ENCODE results near the gene FANCL. TPM values are rescaled to one million over a fixed set of nuclear protein-coding genes. Genes with fewer than 3 reads are reported as not detected.
"Not testable (repeated sequence)": the region's sequence is repeated elsewhere in the genome, so short reads cannot be mapped to it uniquely, and the experiment has no call there.

The FANCL gene
- total RNA-seq, 1 donor from 2014 or later, result 21.4 TPM

DNA sequence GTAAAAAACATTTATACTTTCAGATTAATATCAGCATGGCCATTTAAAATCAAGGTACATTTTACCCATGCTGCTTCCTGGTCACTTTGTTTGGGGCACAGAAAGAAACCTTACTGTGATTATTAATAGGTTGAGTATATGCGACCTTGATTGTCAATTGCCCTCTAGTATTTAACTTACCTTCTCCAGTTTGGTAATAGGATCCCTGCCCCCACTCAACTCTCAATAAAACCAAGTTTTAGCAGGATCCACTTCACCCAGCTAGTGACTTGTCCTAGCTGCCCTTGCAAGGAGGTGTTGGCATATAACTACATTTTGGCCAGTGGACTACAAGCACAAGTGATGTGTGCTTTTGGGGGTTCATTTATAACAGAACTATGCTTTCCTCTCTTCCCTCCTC, 34.3 kb downstream of the FANCL start:
- DNase-seq (ENCODE audit: low spot score), result no peak

DNA sequence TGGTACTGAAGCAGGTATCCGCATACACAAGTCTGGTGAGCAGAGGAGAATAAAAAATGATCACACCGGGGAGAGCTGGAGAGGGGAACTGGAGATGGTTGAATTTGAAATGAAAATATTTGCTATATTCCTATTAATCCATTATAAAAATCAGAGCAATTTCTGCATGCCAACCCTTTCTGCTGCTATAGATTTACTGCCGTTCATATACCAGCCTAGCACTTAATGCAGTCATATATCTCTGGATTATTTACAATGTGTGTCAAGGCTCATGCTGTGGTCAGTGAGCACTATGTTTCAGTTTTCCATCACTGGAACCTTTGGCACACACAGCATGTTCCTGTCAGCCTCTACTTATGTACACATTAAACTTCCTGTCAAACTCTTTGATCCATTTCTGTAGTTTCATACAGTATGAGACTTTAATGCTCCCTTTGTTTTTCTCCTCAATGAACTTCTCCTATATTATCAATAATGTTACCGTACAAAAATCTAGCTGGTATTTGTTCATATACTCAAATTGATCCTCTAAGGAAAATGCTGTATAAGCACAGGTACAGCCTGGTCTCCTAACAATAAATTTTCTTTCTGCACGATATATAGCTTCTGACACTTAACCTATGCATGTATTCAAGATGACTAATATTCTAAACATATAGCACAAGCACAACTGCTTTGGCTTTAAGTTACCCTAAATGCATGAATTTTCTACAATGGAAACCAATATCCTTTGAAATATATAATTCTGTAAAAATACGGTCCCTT, 36.7 kb downstream of the FANCL start:
- DNase-seq (ENCODE audit: low spot score), result no peak

DNA sequence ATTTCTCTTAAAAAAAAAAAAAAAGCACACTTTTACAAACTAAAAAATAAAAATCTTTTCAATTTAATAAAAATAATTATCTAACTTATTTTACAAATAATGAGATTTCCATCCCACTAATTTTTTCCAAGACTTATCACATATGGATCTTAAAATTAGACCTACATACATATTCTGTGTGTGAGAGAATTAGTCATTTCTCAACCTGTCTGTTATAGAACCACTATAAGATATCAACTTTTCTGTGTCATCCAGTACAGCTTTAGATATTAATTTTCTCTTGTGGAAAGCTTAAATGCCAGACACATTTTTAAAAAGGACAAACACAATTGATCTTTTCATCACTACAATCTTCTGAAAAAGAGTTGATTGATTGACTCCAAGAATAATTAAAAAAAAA, 38.1 kb downstream of the FANCL start:
- DNase-seq (ENCODE audit: low spot score), result no peak

DNA sequence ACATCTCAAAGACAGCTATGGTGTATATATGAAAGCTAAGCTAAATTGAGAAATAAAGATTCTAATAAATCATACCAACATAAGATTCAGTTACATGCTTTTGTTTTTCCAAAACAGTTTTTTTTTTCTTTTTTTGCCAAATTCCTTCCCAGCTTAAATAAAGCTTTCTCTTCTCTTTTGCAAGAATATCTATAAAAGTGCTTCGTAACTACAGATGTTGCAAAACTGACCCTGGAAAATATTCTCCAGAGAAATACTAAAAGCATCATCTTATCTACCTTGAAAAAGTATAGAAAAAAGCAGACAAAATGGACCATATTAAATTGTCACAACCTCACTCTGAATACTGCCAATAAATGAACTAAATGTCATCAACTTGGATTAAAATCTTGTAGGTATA, 38.7 kb downstream of the FANCL start:
- no peak for DNase-seq (ENCODE audit: low spot score)

DNA sequence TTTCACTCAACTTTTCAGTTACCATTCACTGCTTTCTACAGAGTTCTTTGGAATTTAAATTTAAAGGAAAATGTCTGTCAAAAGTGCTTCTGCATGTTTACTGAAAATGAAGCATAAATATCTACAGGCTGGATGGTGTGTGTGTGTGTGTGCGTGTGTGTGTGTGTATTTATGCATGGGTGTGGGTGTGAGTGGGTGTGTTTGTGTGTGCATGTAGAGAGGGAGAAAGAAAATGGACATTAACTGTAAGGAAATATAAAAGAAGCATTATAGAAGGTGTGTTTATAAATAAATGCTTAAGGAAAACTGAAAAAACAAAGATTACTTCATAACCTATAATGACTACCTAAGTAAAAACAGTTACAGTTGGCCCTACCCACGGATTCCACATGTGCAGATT, 43.2 kb downstream of the FANCL start:
- no peak for DNase-seq (ENCODE audit: low spot score)

DNA sequence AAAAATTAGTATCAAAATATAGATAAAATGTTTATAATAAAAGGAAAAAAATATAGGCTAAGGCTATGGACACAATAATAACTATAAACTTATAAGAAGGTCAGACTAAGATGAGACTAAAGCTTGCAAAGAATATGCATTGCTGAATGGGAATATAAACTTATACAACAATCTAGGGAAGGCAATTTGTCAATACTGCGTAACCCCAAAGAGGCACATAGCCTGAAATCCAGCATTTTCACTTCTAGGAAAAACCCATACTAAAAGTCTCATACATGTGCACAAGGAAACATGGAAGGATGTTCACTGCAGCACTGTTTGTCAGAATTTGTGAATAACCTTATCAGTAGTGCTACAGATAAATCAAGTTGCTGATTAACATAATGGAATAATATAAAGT, 45.5 kb downstream of the FANCL start:
- DNase-seq (ENCODE audit: low spot score), result no peak

DNA sequence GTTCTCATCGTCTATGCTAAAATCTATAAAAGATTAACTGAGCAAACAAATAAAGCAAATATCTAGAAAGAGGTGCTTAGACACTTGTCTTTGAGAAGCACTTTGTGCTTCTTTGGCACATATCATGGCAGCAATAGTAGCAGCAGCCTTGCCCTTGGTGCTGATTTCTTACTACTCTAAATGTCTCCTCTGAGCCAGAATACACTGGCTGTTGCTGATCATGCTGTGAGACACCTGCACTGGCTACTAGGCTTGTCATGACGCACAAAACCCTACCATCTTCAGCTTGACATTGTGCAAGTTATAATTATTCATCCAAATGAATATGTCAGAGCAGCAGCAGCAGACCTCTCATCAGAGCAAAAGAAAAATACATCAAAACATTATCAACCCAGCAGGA, 46.7 kb downstream of the FANCL start:
- no peak for DNase-seq (ENCODE audit: low spot score)

DNA sequence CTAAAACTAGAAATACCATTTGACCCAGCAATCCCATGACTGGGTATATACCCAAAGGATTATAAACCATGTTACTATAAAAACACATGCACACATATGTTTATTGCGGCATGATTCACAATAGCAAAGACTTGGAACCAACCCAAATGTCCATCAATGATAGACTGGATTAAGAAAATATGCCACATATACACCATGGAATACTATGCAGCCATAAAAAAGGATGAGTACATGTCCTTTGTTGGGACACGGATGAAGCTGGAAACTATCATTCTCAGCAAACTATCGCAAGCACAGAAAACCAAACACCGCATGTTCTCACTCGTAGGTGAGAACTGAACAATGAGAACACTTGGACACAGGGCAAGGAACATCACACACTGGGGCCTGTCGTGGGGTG, 54.1 kb downstream of the FANCL start:
- not testable (repeated sequence) for DNase-seq (ENCODE audit: low spot score)

DNA sequence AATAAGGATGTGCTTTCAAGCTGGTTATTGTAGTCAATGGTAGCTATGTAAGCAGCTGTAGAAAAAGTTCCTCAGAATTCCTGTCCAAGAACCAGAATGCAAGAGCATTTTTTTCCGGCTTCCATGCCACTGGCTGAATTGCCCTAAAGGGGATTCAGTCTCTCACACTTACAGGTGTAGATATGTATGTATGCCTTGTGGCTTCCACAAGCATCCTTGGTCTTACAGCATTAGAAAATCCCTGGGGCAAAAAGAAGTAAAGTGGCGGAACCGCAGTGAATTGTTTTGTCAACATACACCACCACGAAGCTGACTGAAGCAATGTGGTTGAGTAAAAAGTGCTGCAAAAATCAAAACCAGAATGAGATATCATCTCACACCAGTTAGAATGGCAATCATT, 54.6 kb downstream of the FANCL start:
- no peak for DNase-seq (ENCODE audit: low spot score)

DNA sequence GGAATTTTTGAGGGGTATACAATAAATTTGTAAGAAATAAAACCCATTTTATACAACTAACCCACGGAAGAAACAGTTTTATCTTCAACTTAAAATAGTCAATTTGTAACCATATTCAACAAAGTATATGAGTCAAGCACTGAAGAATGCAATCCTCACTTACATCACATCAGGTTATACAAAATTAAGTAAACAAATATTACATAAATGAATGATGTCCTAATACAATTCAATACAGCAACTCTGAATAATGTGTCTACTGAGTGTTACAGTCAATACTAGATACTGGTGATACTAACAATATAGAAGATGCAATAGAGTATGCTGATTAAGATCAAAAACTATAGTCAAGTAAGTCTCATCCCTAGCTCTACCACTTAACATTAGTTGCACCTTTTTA, 58.6 kb downstream of the FANCL start:
- no peak for DNase-seq (ENCODE audit: low spot score)

DNA sequence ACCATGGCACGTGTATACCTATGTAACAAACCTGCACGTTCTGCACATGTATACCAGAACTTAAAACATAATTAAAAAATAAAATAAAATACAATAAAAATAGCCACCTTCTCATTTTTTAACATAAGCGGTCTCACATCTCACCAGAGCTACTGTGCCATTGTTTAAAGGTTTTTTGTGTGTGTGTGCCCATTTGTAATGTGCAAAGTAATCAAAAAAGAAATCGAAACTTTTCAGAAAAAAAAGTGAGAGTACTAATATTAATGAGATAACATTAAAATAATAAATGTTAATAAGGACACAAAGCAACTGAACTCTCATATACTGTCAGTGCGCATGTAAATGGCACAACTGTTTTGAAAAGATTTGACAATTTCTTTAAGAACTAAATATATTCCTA, 60.5 kb downstream of the FANCL start:
- DNase-seq (ENCODE audit: low spot score), result no peak

DNA sequence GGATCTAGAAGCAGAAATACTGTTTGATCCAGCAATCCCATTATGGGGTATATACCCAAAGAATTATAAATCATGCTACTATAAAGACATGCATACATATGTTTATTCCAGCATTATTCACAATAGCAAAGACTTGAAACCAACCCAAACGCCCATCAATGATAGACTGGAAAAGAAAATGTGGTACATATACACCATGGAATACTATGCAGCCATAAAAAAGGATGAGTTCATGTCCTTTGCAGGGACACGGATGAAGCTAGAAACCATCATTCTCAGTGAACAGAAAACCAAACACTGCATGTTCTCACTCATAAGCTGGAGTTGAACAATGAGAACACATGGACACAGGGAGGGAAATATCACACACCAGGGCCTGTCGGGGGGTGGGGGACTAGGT, 61.0 kb downstream of the FANCL start:
- not testable (repeated sequence) for DNase-seq (ENCODE audit: low spot score)

DNA sequence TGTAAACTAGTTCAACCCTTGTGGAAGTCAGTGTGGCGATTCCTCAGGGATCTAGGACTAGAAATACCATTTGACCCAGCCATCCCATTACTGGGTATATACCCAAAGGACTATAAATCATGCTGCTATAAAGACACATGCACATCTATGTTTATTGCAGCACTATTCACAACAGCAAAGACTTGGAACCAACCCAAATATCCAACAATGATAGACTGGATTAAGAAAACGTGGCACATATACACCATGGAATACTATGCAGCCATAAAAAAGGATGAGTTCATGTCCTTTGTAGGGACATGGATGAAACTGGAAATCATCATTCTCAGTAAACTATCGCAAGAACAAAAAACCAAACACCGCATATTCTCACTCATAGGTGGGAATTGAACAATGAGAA, 63.9 kb downstream of the FANCL start:
- DNase-seq (ENCODE audit: low spot score), result not testable (repeated sequence)

DNA sequence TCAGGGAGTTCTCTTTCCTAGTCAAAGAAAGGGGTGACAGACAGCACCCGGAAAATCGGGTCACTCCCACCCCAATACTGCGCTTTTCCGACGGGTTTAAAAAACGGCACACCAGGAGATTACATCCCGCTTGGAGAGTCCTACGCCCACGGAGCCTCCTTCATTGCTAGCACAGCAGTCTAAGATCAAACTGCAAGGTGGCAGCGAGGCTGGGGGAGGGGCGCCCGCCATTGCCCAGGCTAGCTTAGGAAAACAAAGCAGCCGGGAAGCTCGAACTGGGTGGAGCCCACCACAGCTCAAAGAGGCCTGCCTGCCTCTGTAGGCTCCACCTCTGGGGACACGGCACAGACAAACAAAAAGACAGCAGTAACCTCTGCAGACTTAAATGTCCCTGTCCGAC, 69.3 kb downstream of the FANCL start:
- DNase-seq (ENCODE audit: low spot score), result not testable (repeated sequence)

DNA sequence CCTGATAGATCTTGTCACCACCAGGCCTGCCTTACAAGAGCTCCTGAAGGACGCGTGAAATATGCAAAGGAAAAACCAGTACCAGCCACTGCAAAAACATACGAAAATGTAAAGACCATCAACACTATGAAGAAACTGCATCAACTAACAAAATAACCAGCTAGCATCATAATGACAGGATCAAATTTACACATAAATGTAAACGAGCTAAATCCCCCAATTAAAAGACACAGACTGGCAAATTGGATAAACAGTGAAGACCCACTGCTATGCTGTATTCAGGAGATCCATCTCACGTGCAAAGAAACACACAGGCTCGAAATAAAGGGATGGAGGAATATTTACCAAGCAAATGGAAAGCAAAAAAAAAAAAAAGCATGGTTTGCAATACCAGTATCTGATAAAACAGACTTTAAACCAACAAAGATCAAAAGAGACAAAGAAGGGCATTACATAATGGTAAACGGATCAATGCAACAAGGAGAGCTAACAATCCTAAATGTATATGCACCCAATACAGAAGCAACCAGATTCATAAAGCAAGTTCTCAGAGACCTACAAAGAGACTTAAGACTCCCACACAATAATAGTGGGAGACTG, 70.7 kb downstream of the FANCL start:
- DNase-seq (ENCODE audit: low spot score), result not testable (repeated sequence)

DNA sequence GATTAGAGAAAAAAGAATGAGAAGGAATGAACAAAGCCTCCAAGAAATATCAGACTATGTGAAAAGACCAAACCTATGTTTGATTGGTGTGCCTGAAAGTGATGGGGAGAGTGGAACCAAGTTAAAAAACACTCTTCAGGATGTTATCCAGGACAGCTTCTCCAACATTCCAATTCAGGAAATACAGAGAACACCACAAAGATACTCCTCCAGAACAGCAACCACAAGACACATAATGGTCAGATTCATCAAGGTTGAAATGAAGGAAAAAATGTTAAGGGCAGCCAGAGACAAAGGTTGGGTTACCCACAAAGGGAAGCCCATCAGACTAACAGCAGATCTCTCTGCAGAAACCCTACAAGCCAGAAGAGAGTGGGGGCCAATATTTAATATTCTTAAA, 71.3 kb downstream of the FANCL start:
- DNase-seq (ENCODE audit: low spot score), result not testable (repeated sequence)

DNA sequence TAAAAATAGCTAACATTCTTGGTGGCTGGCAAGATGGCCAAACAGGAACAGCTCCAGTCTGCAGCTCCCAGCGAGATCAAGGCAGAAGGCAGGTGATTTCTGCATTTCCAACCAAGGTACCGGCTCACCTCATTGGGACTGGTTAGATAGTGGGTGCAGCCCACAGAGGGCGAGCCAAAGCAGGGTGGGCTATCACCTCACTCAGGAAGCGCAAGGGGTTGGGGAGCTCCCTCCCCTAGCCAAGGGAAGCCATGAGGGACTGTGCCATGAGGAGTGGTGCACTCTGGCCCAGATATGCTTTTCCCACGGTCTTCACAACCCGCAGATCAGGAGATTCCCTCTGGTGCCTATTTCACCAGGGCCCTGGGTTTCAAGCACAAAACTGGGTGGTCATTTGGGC, 73.0 kb downstream of the FANCL start:
- not testable (repeated sequence) for DNase-seq (ENCODE audit: low spot score)

DNA sequence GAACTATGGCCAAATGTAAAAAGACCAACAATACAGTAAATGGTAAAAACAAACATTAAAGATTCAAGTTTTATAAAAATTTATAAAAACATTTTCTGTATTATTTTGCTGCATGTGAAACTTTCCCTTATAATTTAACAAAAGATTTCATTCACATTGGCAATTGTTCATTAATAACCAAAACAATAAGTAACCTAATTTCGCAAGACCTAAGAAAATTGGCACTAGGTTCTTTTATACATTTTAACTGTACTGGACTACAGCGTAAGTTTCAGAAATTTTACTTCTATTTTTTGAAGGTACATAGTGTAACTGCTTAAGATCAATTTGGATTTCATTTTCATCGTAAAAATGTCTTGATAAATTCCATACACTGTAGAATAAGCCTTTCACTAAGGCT, 77.2 kb downstream of the FANCL start:
- DNase-seq (ENCODE audit: low spot score), result no peak

DNA sequence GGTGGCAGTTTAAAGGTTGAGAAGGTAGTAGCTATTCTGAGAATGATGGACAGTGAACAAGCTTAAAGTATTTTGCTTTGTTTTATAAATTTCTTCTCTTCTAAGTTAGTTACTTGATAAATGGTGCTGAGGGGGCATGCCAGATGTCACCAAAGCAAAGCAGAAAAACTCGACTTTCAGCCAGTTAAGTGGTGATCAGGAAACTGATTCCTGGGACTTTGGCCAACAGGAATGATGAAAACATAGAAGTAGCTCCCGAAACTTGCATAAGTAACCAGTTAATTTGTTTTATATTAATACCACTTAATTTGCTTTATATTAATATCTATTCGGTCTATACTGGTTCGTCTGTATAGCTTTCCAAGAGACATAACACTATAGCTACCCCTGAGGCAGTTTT, 82.6 kb downstream of the FANCL start:
- DNase-seq (ENCODE audit: low spot score), result no peak

DNA sequence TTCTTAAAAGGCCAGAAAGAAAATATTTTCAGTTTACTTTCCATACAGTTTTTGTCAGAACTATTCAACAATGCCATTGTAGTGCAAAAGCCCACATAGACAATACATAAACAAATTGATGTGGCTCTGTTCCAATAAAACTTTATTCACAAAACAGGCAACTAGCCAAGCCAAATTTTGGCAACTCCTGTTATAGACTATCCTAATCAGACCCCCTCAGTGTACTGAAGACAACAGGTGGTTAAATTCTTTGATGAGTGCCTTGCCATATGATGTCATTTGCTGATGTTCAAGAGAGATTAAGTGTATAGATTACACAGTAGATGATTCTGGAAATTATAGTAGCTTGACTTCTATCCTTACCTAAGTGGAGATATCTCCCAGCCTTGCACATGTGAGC, 83.4 kb downstream of the FANCL start:
- no peak for DNase-seq (ENCODE audit: low spot score)

DNA sequence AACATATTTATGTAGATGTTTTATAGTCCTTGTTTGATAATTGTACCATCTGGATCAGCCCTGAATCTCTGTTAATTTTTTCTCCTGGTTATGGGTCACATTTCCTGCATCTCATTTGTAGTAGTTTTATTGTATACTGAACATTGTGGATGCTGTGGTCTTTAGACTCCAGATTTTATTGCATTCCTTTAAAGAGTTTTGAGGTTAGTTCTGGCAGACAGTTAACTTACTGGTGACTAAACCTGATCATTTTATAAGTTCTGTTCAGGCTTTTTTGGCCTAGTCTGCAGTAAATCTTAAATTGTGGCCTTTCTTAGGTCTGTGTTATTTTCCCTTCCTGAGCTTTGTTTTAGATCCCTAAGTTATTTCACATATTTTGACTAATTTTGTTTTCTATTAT, 84.3 kb downstream of the FANCL start:
- no peak for DNase-seq (ENCODE audit: low spot score)

DNA sequence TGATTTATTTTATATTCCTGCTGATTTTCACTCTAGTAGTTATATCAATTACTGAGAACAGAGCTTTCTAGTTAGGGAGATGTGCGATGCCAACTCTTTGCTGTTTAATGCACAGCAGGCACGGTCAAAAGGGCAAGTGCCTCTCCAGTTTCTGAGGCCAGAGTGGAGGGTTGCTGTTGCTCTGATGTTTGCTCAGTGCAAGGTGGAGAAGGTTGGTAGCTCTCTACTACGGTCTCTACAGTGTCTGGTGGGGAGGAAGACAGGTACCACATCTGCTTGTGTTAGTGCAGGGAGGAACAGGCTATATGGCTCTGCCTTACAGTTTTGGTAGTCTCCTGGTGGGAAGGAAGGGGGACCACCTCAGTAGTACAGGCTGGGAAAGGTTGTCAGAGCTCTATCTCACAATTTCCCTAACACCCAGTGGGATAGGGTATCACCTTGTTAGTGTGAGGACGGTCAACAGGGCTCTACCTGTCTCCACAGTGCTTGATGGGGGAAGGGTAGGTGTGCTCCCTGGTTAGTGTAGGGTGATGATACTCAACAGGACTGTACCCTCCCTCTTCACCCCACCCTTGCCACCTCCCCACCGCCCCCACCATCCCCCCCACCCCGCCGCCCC, 85.9 kb downstream of the FANCL start:
- DNase-seq (ENCODE audit: low spot score), result no peak

DNA sequence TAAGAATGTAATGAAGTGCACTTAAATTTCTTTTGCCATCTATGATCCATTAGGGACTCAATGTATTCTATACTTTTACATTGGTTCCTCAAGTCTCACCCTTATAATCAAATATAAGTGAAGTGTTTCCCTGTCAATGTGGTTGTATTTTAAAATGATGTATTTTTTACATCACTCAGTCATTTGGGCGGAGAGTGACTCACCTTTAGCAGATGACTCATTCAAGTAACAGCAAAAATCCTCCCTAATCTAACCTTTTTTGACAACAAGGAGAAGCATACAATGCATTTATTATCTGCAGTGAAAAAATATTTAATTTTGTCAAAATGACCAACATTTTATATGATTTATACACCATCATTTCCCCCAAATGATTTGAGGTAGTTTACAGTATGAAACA, 94.4 kb downstream of the FANCL start:
- no peak for DNase-seq (ENCODE audit: low spot score)
